OCI-LY7 (cell line): ENCODE data around the gene EBPL. TPM values are rescaled to one million over a fixed set of nuclear protein-coding genes. Genes with fewer than 3 reads are reported as not detected.
"Not testable (repeated sequence)": the region's sequence is repeated elsewhere in the genome, so short reads cannot be mapped to it uniquely, and the experiment has no call there.

Source experiments
- BruUV-seq: library from RNA; stranded (reverse); fragments of 400-500 nt; replicated peaks from 2 replicates; lab custom pipeline; 2021; lab: Mats Ljungman, UMichigan
- CTCF ChIA-PET: fragments of 300-600 bp; sonication (Branson Sonifier 250); formaldehyde crosslinking; loops from one replicate; lab custom pipeline; 2022; ENCODE audit warnings: antibody characterized with exemption; ENCODE audit not compliant: unreplicated experiment; lab: Charles Lee
- POLR2A ChIA-PET: fragments of 300-600 bp; sonication (Branson Sonifier 250); formaldehyde crosslinking; loops from one replicate; lab custom pipeline; 2022; ENCODE audit warnings: antibody characterized with exemption; lab: Charles Lee
- DNase-seq: peaks from one replicate; pipeline ENCODE4 v3.0.0-alpha.2; 2015; ENCODE audit warnings: low spot score
- H2AFZ ChIP-seq: fragments of 200-600 bp; sonication (generic), shearing (Covaris generic); 2 replicates; pipeline ENCODE4 v1.6.1; 2014; ENCODE audit warnings: mild to moderate bottlenecking, antibody characterized with exemption, low read length, moderate library complexity
- H3K27ac ChIP-seq: fragments of 200-600 bp; sonication (generic); 2 replicates; pipeline ENCODE4 v1.5.1; 2014; ENCODE audit warnings: mixed run types, low read depth, mild to moderate bottlenecking, moderate library complexity, low read length, inconsistent platforms; ENCODE audit not compliant: poor library complexity, severe bottlenecking
- H3K36me3 ChIP-seq: fragments of 200-600 bp; sonication (generic); 2 replicates; pipeline ENCODE4 v1.6.1; 2014; ENCODE audit warnings: mild to moderate bottlenecking, antibody characterized with exemption, low read length, moderate library complexity, mixed read lengths; ENCODE audit not compliant: insufficient read depth
- H3K4me1 ChIP-seq: fragments of 200-600 bp; sonication (generic); 2 replicates; pipeline ENCODE4 v1.5.1; 2014; ENCODE audit warnings: mild to moderate bottlenecking, low read length; ENCODE audit not compliant: insufficient read depth, poor library complexity, severe bottlenecking
- H3K4me2 ChIP-seq: fragments of 200-600 bp; sonication (generic); 2 replicates; pipeline ENCODE4 v1.6.1; 2014; ENCODE audit warnings: mild to moderate bottlenecking, low read length
- H3K4me3 ChIP-seq: fragments of 200-600 bp; sonication (generic); 2 replicates; pipeline ENCODE4 v1.5.1; 2014; ENCODE audit warnings: mild to moderate bottlenecking, low read depth, low read length; ENCODE audit not compliant: poor library complexity, severe bottlenecking
- H3K79me2 ChIP-seq: fragments of 200-600 bp; sonication (generic); 2 replicates; pipeline ENCODE4 v1.6.1; 2016; ENCODE audit warnings: low read depth, mild to moderate bottlenecking, low read length, moderate library complexity, mixed read lengths; ENCODE audit not compliant: insufficient read depth
- H3K9me2 ChIP-seq: fragments of 200-600 bp; sonication (generic); 2 replicates; pipeline ENCODE4 v1.6.1; 2016; ENCODE audit warnings: mild to moderate bottlenecking, low read length, mixed read lengths; ENCODE audit not compliant: insufficient read depth
- H3K9me3 ChIP-seq: fragments of 200-600 bp; sonication (generic); 2 replicates; pipeline ENCODE4 v1.6.1; 2014; ENCODE audit warnings: mild to moderate bottlenecking, mixed run types, low read length, mixed read lengths
- H4K20me1 ChIP-seq: fragments of 200-600 bp; sonication (generic); 2 replicates; pipeline ENCODE4 v1.6.1; 2014; ENCODE audit warnings: mild to moderate bottlenecking, antibody characterized with exemption, low read length, moderate library complexity, mixed read lengths; ENCODE audit not compliant: insufficient read depth
- CTCF ChIP-seq: fragments of 200-600 bp; sonication (generic); conservative IDR thresholded peaks from 2 replicates; pipeline ENCODE4 v1.5.1; 2014; ENCODE audit warnings: mild to moderate bottlenecking, antibody characterized with exemption, low read length, moderate library complexity, mixed read lengths
- EZH2phosphoT487 ChIP-seq: fragments of 200-600 bp; sonication (generic); IDR thresholded peaks from 2 replicates; pipeline ENCODE4 v1.6.1; 2018; ENCODE audit warnings: low read depth, borderline replicate concordance, mild to moderate bottlenecking, mixed run types, antibody characterized with exemption, low read length, moderate library complexity, mixed read lengths
- intact Hi-C: fragments of 100-400 bp; cut with micrococcal nuclease; formaldehyde crosslinking; loops from one replicate; pipeline ENCODE4 v1.10.0; 2022; ENCODE audit not compliant: unreplicated experiment
- total RNA-seq, 2 experiments: library from RNA; depleted of rRNA in 1 of 2; stranded (reverse); fragments of >200 nt in 1 of 2; shearing (Covaris generic) in 1 of 2; gene quantifications; 2 replicates each; pipeline ENCODE4 v1.2.3, GENCODE V29; 2014 to 2022

EBPL gene
- total RNA-seq, 2 experiments from 2014 or later = 38.8 to 47.3 TPM

GRCh38 chr13:49615836-49616675 is 75.2 kb downstream of the EBPL start:
- Histone ChIP-seq H3K79me2 (no peaks in the 10 kb centered on the region), H2AFZ (no peak overlapping the region), H3K9me3 (no peaks in the 10 kb centered on the region), H3K36me3 (no peaks in the 10 kb centered on the region), H3K27ac (no peak overlapping the region), H3K4me1 (peaks cover 18% of the 10 kb centered on the region), H3K4me2 (no peak overlapping the region), H3K9me2 (no peaks in the 10 kb centered on the region), H3K4me3 (no peak overlapping the region), H4K20me1 (no peaks in the 10 kb centered on the region)
- intact Hi-C loops = no loop called here
- DNase-seq = no peak
- ChIA-PET CTCF (no interaction called here), POLR2A (interaction anchor here (0.6 to 1.8 kb wide), 8 partner anchors 8 to 287 kb away, joined by 3 to 6 read pairs (median 4); partner anchors contain the start of gene ARL11)
- BruUV-seq = no TSS peak
- TF ChIP-seq CTCF (no peak), EZH2phosphoT487 (no peak)

- CTCF ChIA-PET, DNase-seq, H3K9me3 ChIP-seq, H4K20me1 ChIP-seq, H3K27ac ChIP-seq, BruUV-seq, H3K79me2 ChIP-seq, H3K4me2 ChIP-seq, intact Hi-C loops, H3K4me3 ChIP-seq, H2AFZ ChIP-seq, H3K9me2 ChIP-seq, H3K36me3 ChIP-seq: not testable (repeated sequence)
- H3K4me1 ChIP-seq = peaks cover 38% of the 10 kb centered on the region
- POLR2A ChIA-PET = interaction anchor here (0.7 to 1.3 kb wide), 3 partner anchors 13 to 179 kb away, joined by 3 to 5 read pairs (median 3); partner anchors contain the start of genes CAB39L and SETDB2
Measured at GRCh38 chr13:49612042-49612441, 79.2 kb downstream of the EBPL start.

Other genes starting within 250 kb of the EBPL start
- 5.4 and 9.6 TPM in 2 replicates for gene CAB39L, start 247.4 kb downstream of the EBPL start, total RNA-seq (2014; rRNA removed; shearing (Covaris generic))
- 26.7 and 28.6 TPM in 2 replicates for gene CAB39L, start 247.4 kb downstream of the EBPL start, total RNA-seq (2022)
- gene SETDB2, start 247.2 kb downstream of the EBPL start, total RNA-seq (2014; rRNA removed; shearing (Covaris generic)) = 22.0 and 23.3 TPM in 2 replicates
- 41.3 and 41.7 TPM in 2 replicates for gene SETDB2, start 247.2 kb downstream of the EBPL start, total RNA-seq (2022)
- gene PHF11, start 195.5 kb downstream of the EBPL start, total RNA-seq (2014; rRNA removed; shearing (Covaris generic)) = 29.9 and 32.8 TPM in 2 replicates
- 56.1 and 59.8 TPM in 2 replicates for gene PHF11, start 195.5 kb downstream of the EBPL start, total RNA-seq (2022)
- 13.4 and 15.1 TPM in 2 replicates for gene RCBTB1, start 105.9 kb downstream of the EBPL start, total RNA-seq (2014; rRNA removed; shearing (Covaris generic))
- 30.6 and 31.1 TPM in 2 replicates for gene RCBTB1, start 105.9 kb downstream of the EBPL start, total RNA-seq (2022)
- gene ARL11, start 63.0 kb downstream of the EBPL start, total RNA-seq (2014; rRNA removed; shearing (Covaris generic)) = 5.9 and 8.3 TPM in 2 replicates
- 20.5 and 22.6 TPM in 2 replicates for gene ARL11, start 63.0 kb downstream of the EBPL start, total RNA-seq (2022)
- 17.2 and 18.2 TPM in 2 replicates for gene KPNA3, start 101.2 kb upstream of the EBPL start, total RNA-seq (2014; rRNA removed; shearing (Covaris generic))
- gene KPNA3, start 101.2 kb upstream of the EBPL start, total RNA-seq (2022) = 38.2 and 41.1 TPM in 2 replicates
- 5.0 and 6.8 TPM in 2 replicates for gene SPRYD7, start 244.9 kb upstream of the EBPL start, total RNA-seq (2014; rRNA removed; shearing (Covaris generic))
- gene SPRYD7, start 244.9 kb upstream of the EBPL start, total RNA-seq (2022) = 10.6 and 13.2 TPM in 2 replicates